H1 (cell line): ENCODE data around the gene LCT. TPM values are rescaled to one million over a fixed set of nuclear protein-coding genes. Genes with fewer than 3 reads are reported as not detected.

ENCODE experiments used
- CTCF ChIA-PET: fragments of 300-600 bp; sonication (Branson Sonifier 250); formaldehyde crosslinking; loops from one replicate; lab custom pipeline; 2021; ENCODE audit not compliant: partially characterized antibody; lab: Charles Lee
- POLR2A ChIA-PET: fragments of 300-600 bp; sonication (Branson Sonifier 250); formaldehyde crosslinking; loops from one replicate; lab custom pipeline; 2021; ENCODE audit warnings: inconsistent platforms; ENCODE audit not compliant: partially characterized antibody; lab: Charles Lee
- DNase-seq, 2 experiments: peaks; one replicate each; pipeline versions ENCODE4 v3.0.0 to v3.0.0-alpha.2; 2010 to 2022; ENCODE audit warnings: low spot score in 2 of 2, low read depth in 1 of 2, mixed read lengths in 1 of 2
- FAIRE-seq: peaks from 2 replicates; lab custom pipeline; 2011; peaks lifted over from hg19 to GRCh38; lab: Jason Lieb, UNC
- H2AFZ ChIP-seq: 2 replicates; pipeline ENCODE4 v1.8.1; 2012; ENCODE audit warnings: low read length, inconsistent platforms
- H2AK5ac ChIP-seq: 2 replicates; pipeline ENCODE4 v1.6.1; 2013; ENCODE audit warnings: low read depth, low read length
- H2BK120ac ChIP-seq: replicated peaks from 2 replicates; pipeline ENCODE3; 2013; ENCODE audit warnings: low read depth, low read length, inconsistent platforms
- H2BK12ac ChIP-seq: 2 replicates; pipeline ENCODE4 v1.6.1; 2013; ENCODE audit warnings: low read depth, low read length
- H2BK15ac ChIP-seq: 2 replicates; pipeline ENCODE4 v1.6.1; 2013; ENCODE audit warnings: low read length
- H2BK20ac ChIP-seq: 2 replicates; pipeline ENCODE4 v1.6.1; 2013; ENCODE audit warnings: low read length
- H2BK5ac ChIP-seq: 2 replicates; pipeline ENCODE4 v1.6.1; 2013; ENCODE audit warnings: low read depth, low read length
- H3K14ac ChIP-seq: 2 replicates; pipeline ENCODE4 v1.6.1; 2013; ENCODE audit warnings: inconsistent platforms; ENCODE audit not compliant: insufficient read length
- H3K18ac ChIP-seq: 2 replicates; pipeline ENCODE4 v1.6.1; 2013; ENCODE audit warnings: low read length; ENCODE audit errors: extremely low read depth
- H3K23ac ChIP-seq: 2 replicates; pipeline ENCODE4 v1.6.1; 2013; ENCODE audit warnings: inconsistent platforms; ENCODE audit not compliant: insufficient read length
- H3K23me2 ChIP-seq: 2 replicates; pipeline ENCODE4 v1.6.1; 2013; ENCODE audit warnings: low read depth, low read length
- H3K27ac ChIP-seq: 2 replicates; pipeline ENCODE4 v1.6.1; 2011; ENCODE audit warnings: low read depth, low read length, inconsistent platforms
- H3K27me3 ChIP-seq, 4 experiments: replicated peaks in 1 of 4; 1 replicate in 1 of 4; 2 replicates in 3 of 4; pipeline versions ENCODE4 v1.6.1 to v1.8.1; 2011 to 2013; ENCODE audit warnings: low read length in 3 of 4, mild to moderate bottlenecking in 3 of 4, inconsistent platforms in 2 of 4, mixed read lengths in 2 of 4, moderate library complexity in 1 of 4; ENCODE audit not compliant: control insufficient read depth in 3 of 4, insufficient read depth in 3 of 4; ENCODE audit errors: extremely low read depth in 1 of 4
- H3K36me3 ChIP-seq, 4 experiments: 2 replicates each; pipeline versions ENCODE4 v1.6.1 to v1.8.1; 2011 to 2013; ENCODE audit warnings: mild to moderate bottlenecking in 4 of 4, low read length in 3 of 4, moderate library complexity in 2 of 4, control low read depth in 1 of 4, inconsistent platforms in 1 of 4; ENCODE audit not compliant: insufficient read depth in 4 of 4, control insufficient read depth in 2 of 4
- H3K4ac ChIP-seq: replicated peaks from 2 replicates; pipeline ENCODE3; 2013; ENCODE audit warnings: low read length, low read depth, mixed read lengths, inconsistent platforms; ENCODE audit not compliant: insufficient read length
- H3K4me1 ChIP-seq, 4 experiments: replicated peaks in 1 of 4; 1 replicate in 1 of 4; 2 replicates in 3 of 4; pipeline versions ENCODE4 v1.6.1 to v1.8.1; 2011 to 2013; ENCODE audit warnings: low read length in 3 of 4, inconsistent platforms in 2 of 4, mixed read lengths in 1 of 4; ENCODE audit not compliant: insufficient read depth in 4 of 4, control insufficient read depth in 3 of 4
- H3K4me2 ChIP-seq, 2 experiments: 2 replicates each; pipeline versions ENCODE4 v1.6.1 to v1.8.1; 2011 to 2013; ENCODE audit warnings: low read depth in 2 of 2, low read length in 2 of 2, control low read depth in 1 of 2, inconsistent platforms in 1 of 2, mild to moderate bottlenecking in 1 of 2; ENCODE audit not compliant: insufficient read depth in 1 of 2
- H3K4me3 ChIP-seq, 4 experiments: fragments of 200-600, 300-600 bp in 1 of 4; sonication (generic), shearing (Covaris generic), sonication (Bioruptor Twin) in 1 of 4; 2 replicates each; pipeline versions ENCODE4 v1.5.1 to v1.8.1; 2011 to 2016; ENCODE audit warnings: low read length in 4 of 4, low read depth in 3 of 4, control low read depth in 2 of 4, inconsistent platforms in 2 of 4, mild to moderate bottlenecking in 2 of 4, mixed read lengths in 1 of 4, moderate library complexity in 1 of 4; ENCODE audit not compliant: insufficient read depth in 2 of 4; ENCODE audit errors: extremely low read depth in 1 of 4
- H3K56ac ChIP-seq: replicated peaks from 2 replicates; pipeline ENCODE3; 2013; ENCODE audit warnings: low read depth, mild to moderate bottlenecking, mixed read lengths, low read length, inconsistent platforms; ENCODE audit not compliant: insufficient read length
- H3K79me1 ChIP-seq: 2 replicates; pipeline ENCODE4 v1.6.1; 2013; ENCODE audit warnings: low read depth, low read length, control low read depth
- H3K79me2 ChIP-seq, 2 experiments: 2 replicates each; pipeline versions ENCODE4 v1.6.1 to v1.8.1; 2012 to 2013; ENCODE audit warnings: low read length in 2 of 2, mild to moderate bottlenecking in 2 of 2, inconsistent platforms in 1 of 2; ENCODE audit not compliant: insufficient read depth in 2 of 2, control insufficient read depth in 1 of 2
- H3K9ac ChIP-seq, 4 experiments: replicated peaks in 1 of 4; 1 replicate in 1 of 4; 2 replicates in 3 of 4; pipeline versions ENCODE4 v1.6.1 to v1.8.1; 2011 to 2013; ENCODE audit warnings: low read depth in 3 of 4, low read length in 3 of 4, control low read depth in 2 of 4, mild to moderate bottlenecking in 2 of 4, moderate library complexity in 2 of 4, inconsistent platforms in 1 of 4; ENCODE audit errors: extremely low read depth in 1 of 4
- H3K9me3 ChIP-seq, 2 experiments: 2 replicates each; pipeline versions ENCODE4 v1.6.1 to v1.8.1; 2012 to 2013; ENCODE audit warnings: mild to moderate bottlenecking in 2 of 2, moderate library complexity in 2 of 2, control low read depth in 1 of 2, inconsistent platforms in 1 of 2, low read depth in 1 of 2, low read length in 1 of 2, mixed read lengths in 1 of 2; ENCODE audit not compliant: insufficient read depth in 2 of 2
- H4K20me1 ChIP-seq, 2 experiments: replicated peaks in 1 of 2; 2 replicates each; pipeline versions ENCODE3 to v1.8.1; 2011 to 2013; ENCODE audit warnings: inconsistent platforms in 2 of 2, low read length in 2 of 2, mild to moderate bottlenecking in 1 of 2; ENCODE audit not compliant: insufficient read depth in 2 of 2, control insufficient read depth in 1 of 2
- H4K5ac ChIP-seq: 2 replicates; pipeline ENCODE4 v1.6.1; 2013; ENCODE audit warnings: low read length, low read depth, mixed read lengths, inconsistent platforms; ENCODE audit not compliant: insufficient read length
- H4K8ac ChIP-seq: 2 replicates; pipeline ENCODE4 v1.8.0; 2013; ENCODE audit warnings: mild to moderate bottlenecking, moderate library complexity, low read length, inconsistent platforms; ENCODE audit not compliant: insufficient read depth; ENCODE audit errors: extremely low read depth
- H4K91ac ChIP-seq: replicated peaks from 2 replicates; pipeline ENCODE3; 2013; ENCODE audit warnings: low read length, mixed read lengths, inconsistent platforms; ENCODE audit not compliant: insufficient read length
- ASH2L ChIP-seq: fragments of 200-600, 300-600 bp; sonication (generic); IDR thresholded peaks from one replicate; pipeline ENCODE4 v1.7.1; 2017; ENCODE audit warnings: low read length
- CEBPB ChIP-seq: IDR thresholded peaks from 2 replicates; pipeline ENCODE4 v1.6.1; 2012; ENCODE audit warnings: low read depth, low read length
- CHD1 ChIP-seq: IDR thresholded peaks from 2 replicates; pipeline ENCODE4 v1.6.1; 2012; ENCODE audit warnings: low read depth, low read length, improper control_type of control experiment
- CREB1 ChIP-seq: IDR thresholded peaks from 2 replicates; pipeline ENCODE4 v1.6.1; 2012; ENCODE audit warnings: inconsistent platforms
- CTBP2 ChIP-seq: IDR thresholded peaks from 2 replicates; pipeline ENCODE4 v1.7.0; 2011; ENCODE audit warnings: borderline replicate concordance, mild to moderate bottlenecking, moderate library complexity, mixed read lengths, low read length; ENCODE audit not compliant: insufficient read depth, insufficient read length
- EGR1 ChIP-seq: IDR thresholded peaks from 2 replicates; pipeline ENCODE4 v1.6.1; 2011; ENCODE audit warnings: low read depth, low read length, borderline replicate concordance
- EZH2 ChIP-seq: fragments of 200-600 bp; sonication (generic); IDR thresholded peaks from 2 replicates; pipeline ENCODE4 v1.7.1; 2012; ENCODE audit warnings: low read depth, mild to moderate bottlenecking, moderate library complexity, low read length, inconsistent platforms; ENCODE audit not compliant: severe bottlenecking
- HDAC6 ChIP-seq: IDR thresholded peaks from one replicate; pipeline ENCODE4 v1.7.1; 2012; ENCODE audit warnings: low read depth, mild to moderate bottlenecking, inconsistent platforms, low read length, moderate library complexity
- KDM4A ChIP-seq: IDR thresholded peaks from one replicate; pipeline ENCODE4 v1.7.1; 2012; ENCODE audit warnings: low read depth, mild to moderate bottlenecking, moderate library complexity, low read length, inconsistent platforms; ENCODE audit not compliant: severe bottlenecking
- NANOG ChIP-seq: IDR thresholded peaks from 2 replicates; pipeline ENCODE4 v1.6.1; 2011; ENCODE audit warnings: low read length, low read depth, mild to moderate bottlenecking, inconsistent platforms; ENCODE audit not compliant: insufficient read depth, poor library complexity, severe bottlenecking
- POLR2AphosphoS5 ChIP-seq: IDR thresholded peaks from 2 replicates; pipeline ENCODE4 v1.6.1; 2011; ENCODE audit warnings: low read depth, low read length
- SP1 ChIP-seq: IDR thresholded peaks from 2 replicates; pipeline ENCODE4 v1.6.1; 2011; ENCODE audit warnings: low read depth, low read length
- WGBS, 2 experiments: shearing (Covaris generic) in 1 of 2; methylation state at CpG; one replicate each; pipeline versions ENCODE4 v1.1.6 to v1.1.7; 2013 to 2015; ENCODE audit warnings: low lambda C conversion rate in 2 of 2, mixed read lengths in 2 of 2, inconsistent platforms in 1 of 2, low coverage in 1 of 2, missing lambda C conversion rate in 1 of 2; ENCODE audit not compliant: insufficient replicate concordance in 2 of 2, insufficient coverage in 1 of 2, insufficient read length in 1 of 2; ENCODE audit errors: extremely low coverage in 1 of 2, missing lambda C conversion rate in 1 of 2; 5-methylcytosine and 5-hydroxymethylcytosine counted together
- polyA plus RNA-seq, 7 experiments: library from polyadenylated mRNA; depleted of rRNA in 3 of 7; stranded (reverse) in 5 of 7; unstranded in 2 of 7; fragments of >200 nt in 5 of 7; fragments of 200-250 nt in 2 of 7; gene quantifications; 1 replicate in 5 of 7; 2 replicates in 1 of 7; 4 replicates in 1 of 7; pipeline versions ENCODE4 v1.2.1 to v1.2.3, GENCODE V29; 2011 to 2013; ENCODE audit warnings: missing spikeins in 2 of 7, mixed read lengths in 2 of 7
- total RNA-seq: library from RNA; stranded (reverse); fragmentation: NEBNext Ultra II Directional; extraction: Animal tissue kit (Norgen Biotek cat#: 25700); gene quantifications from 2 replicates; pipeline ENCODE4 v1.2.1, GENCODE V29; 2021

LCT gene
- total and polyA plus RNA-seq, 2 of the 8 experiments (the other 6 are each of a cell fraction or from before 2014, with no cell fraction given) = 0.06 TPM; not detected in 1

DNA sequence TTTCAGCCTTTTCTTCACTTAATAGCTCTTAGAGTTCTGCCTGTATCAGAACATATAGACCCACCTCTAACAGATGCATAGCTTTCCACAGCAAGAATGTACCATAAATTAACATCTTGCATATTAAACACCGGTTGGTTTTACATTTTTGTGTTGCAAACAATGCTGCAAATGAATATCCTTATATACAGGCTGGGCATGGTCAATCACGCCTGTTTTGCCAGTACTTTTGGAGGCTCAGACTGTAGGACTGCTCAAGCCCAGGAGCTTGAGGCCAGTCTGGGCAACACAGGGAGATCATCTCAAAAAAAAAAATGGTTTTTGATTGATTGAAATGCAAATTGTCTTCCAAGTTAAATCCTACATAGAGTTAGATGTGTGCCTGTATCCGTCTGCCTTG is 1.5 kb upstream of the LCT start:
- Histone ChIP-seq H4K91ac (no peak overlapping the region), H2BK120ac (no peak overlapping the region), H2AFZ (no peak overlapping the region), H2BK12ac (no peak overlapping the region), H3K79me2 (no peaks in the 10 kb centered on the region), H4K20me1 (no peaks in the 10 kb centered on the region), H3K9me3 (no peaks in the 10 kb centered on the region), H3K36me3 (peaks cover 5 to 36% (median 18%) of the 10 kb centered on the region in 4 experiments; a peak in 7 of 8 replicates), H3K4me2 (no peak overlapping the region), H3K4me3 (no peak overlapping the region), H3K4ac (no peak overlapping the region), H3K9ac (no peak overlapping the region), H3K56ac (no peak overlapping the region), H4K8ac (no peak overlapping the region), H3K23me2 (no peaks in the 10 kb centered on the region), H3K14ac (no peak overlapping the region), H3K27ac (no peak overlapping the region), H3K23ac (no peak overlapping the region), H2BK20ac (no peak overlapping the region), H3K27me3 (no peaks in the 10 kb centered on the region), H3K18ac (no peak overlapping the region), H2AK5ac (no peak overlapping the region), H3K4me1 (no peaks in the 10 kb centered on the region), H4K5ac (no peak overlapping the region), H3K79me1 (no peaks in the 10 kb centered on the region), H2BK5ac (no peak overlapping the region), H2BK15ac (no peak overlapping the region)
- POLR2A ChIA-PET = interaction anchor here (0.6 to 2.0 kb wide), 8 partner anchors 13 to 78 kb away, joined by 3 to 5 read pairs (median 4); no protein-coding TSS in a partner anchor
- TF ChIP-seq HDAC6 (no peak), EGR1 (no peak), ASH2L (no peak), CHD1 (no peak), NANOG (no peak), KDM4A (no peak), CEBPB (no peak), SP1 (no peak), EZH2 (no peak), CREB1 (no peak), CTBP2 (no peak), POLR2AphosphoS5 (no peak)
- FAIRE-seq = no peak
- CTCF ChIA-PET = interaction anchor here (0.8 to 1.5 kb wide), 4 partner anchors 13 to 1670 kb away, joined by 3 to 6 read pairs (median 3); no protein-coding TSS in a partner anchor
- 90% methylated on average over 3 of the region's 3 CpGs; no CpG with 5 or more reads in 1 of the 2 experiments for WGBS, 2 experiments
- no peak for DNase-seq
